KBM-7 (cell line): ENCODE results near the gene PFDN2.
"Not testable (repeated sequence)": the region's sequence is repeated elsewhere in the genome, so short reads cannot be mapped to it uniquely, and the experiment has no call there.

Experiments used
- DNase-seq: peaks from one replicate; pipeline ENCODE4 v3.0.0-alpha.2; 2015
- in situ Hi-C: fragments of 300-500 bp; cut with MboI; formaldehyde crosslinking; loops from 2 replicates; pipeline ENCODE4 v1.14.3; 2020; ENCODE audit warnings: low sequenced_read_pairs, low pct_unique_long_range_greater_than_20kb, mixed read lengths

The PFDN2 gene

GRCh38 chr1:161140755-161141400 lies 23.0 kb upstream of the PFDN2 start:
- no peak for DNase-seq
- in situ Hi-C loops: no loop called here

DNA sequence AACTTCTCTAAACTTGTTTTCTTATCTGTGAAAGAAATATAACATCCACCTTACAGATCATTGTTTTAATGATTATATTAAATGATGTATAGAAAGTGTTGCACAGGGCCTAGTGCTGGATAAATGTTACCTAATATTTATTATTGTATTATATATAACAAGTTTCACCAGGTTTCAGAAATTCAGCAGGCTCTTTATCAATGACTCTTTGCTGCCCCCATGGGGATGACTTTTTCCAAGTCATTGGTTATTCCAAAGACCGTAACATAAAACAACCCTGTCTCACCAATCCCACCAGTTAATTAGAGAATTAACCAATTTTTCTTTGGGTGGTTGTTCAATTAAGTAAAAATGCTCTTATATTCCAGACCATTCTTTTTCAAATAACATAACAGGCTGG lies 21.9 kb upstream of the PFDN2 start:
- peak; percentile 69 for DNase-seq
- in situ Hi-C loops: no loop called here

DNA sequence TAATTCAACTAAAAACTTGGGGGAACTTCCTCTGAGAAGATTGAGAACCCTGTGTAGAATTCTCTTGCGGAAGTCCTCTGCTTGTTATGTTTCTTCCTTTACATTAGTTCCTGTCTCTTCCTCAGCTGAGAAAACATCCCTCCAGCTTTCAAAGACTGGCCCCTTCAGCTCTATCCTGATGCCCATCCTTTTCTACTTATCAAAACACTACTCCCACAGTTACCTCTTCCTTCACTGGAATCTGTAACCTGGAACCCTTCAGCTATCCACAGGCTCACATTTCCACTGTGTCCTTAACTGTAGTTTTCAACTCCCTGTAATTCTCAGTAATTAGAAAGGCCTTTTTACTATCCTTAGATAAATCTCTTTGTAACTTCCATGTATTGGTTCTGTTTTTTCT lies 20.6 kb upstream of the PFDN2 start:
- in situ Hi-C loops: no loop called here

GRCh38 chr1:161137881-161138280 lies 20.0 kb upstream of the PFDN2 start:
- DNase-seq: no peak
- in situ Hi-C loops: no loop called here

More for the DNA sequence above, 20.6 kb upstream of the PFDN2 start:
- DNase-seq: no peak

- no peak for DNase-seq
- in situ Hi-C loops: no loop called here
Measured at GRCh38 chr1:161133220-161133740, 15.4 kb upstream of the PFDN2 start.

DNA sequence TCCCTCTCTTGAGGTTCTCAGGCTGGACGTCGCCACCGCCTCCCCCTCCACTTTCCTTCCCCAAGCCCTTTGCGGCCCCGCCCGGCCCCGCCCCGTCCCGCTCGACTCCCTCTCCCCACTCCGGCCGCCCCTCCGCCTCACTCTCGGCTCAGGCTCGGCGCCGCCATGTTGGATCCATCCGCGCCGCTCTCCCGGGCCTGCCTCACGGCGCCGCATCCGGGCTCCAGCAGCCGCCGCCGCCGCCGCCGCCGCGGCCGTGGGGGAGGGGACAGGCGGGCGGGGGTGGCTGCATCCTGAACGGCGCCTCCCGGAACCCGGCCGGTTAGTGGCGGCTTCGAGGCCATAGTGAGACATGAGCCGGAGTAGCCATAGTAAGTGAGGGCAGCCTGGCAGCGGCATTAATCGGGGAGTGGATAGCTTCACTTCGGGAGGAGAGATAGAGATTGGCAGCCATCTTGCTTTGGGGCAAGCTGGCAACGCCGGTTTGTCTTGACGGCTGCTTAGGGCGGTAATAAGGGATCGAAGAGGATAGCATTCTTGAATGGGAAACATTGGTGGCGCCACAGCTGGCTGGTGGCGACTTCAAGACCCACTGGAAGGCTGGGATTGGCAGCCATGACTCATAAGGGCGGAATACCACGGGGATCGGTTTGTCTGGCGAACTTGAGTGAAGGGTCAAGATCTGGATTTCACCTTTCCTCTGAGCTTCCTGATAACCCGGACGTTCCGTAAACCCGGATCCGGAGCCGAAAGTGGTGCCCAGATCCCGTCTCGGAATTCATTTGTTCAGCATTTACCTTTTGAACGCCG lies 14.8 kb upstream of the PFDN2 start, which contains the start of gene DEDD:
Gene DEDD (minus strand): TSS at position 258 of the 810 bp plus-strand sequence. CDS start 8,205 bp downstream, outside the sequence.
- in situ Hi-C loops: no loop called here
- DNase-seq: peak; percentile 98

GRCh38 chr1:161131523-161132409 lies 13.9 kb upstream of the PFDN2 start:
- in situ Hi-C loops: no loop called here
- no peak for DNase-seq

GRCh38 chr1:161130266-161130665 lies 12.4 kb upstream of the PFDN2 start:
- DNase-seq: no peak
- in situ Hi-C loops: no loop called here

DNA sequence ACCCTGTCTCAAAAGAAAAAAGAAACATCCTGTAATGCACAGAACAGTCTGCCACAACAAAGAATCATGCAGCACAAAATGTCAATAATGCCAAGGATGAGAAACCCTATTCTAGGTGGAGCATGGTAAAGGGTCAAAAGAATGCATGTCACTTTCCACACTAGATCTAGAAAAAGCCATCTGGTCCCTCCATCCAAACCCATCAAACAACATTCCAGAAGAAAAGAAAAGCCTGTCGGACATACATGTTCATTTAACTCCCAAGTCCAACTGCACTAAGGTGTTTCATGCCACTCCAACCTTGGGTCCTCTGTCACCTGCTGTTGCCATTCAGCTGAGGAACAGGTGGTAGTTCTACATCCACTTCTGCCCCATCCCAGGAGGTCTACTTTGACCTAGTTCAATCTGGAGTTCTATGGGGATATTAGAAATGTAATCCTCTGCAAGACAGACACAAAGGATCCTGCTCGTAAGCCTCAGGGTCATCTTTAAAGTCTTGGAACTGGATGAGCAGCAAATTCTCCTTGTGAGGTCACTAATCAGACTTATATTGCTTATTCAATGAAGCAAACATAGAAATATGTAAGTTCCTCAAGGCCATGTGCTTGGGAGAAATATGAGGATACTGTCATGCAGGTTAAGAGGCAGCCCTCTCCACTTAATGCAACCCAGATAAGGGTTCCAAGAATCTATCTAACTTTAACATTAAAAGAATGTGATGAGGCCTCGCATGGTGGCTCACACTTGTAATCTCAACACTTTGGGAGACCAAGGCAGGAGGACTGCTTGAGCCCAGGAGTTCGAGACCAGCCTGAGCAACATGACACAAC lies 11.0 kb upstream of the PFDN2 start:
- in situ Hi-C loops: no loop called here
- DNase-seq: no peak

- no peak for DNase-seq
- in situ Hi-C loops: no loop called here
Measured at GRCh38 chr1:161127649-161128048, 9.8 kb upstream of the PFDN2 start.

DNA sequence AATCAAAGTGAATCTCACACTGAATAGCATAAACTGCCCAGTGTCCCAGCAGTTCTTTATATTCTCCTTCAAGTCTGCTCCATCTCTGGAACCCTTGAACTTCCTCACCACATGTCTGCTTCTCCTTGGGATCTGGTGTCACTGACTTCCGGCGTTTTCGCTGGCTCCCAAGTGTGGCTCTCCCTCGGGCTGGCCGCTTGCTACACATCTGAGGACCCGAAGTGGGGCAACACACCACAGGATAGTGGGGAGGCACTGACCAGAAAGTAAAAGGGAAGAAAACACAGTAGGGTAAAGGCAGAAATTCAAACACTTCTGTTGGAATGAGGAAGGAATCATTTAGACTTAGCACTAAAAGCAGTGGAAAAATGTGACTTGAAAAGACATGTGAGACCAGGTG lies 5.1 kb upstream of the PFDN2 start:
- in situ Hi-C loops: no loop called here
- DNase-seq: no peak

- peak; percentile 69 for DNase-seq
- in situ Hi-C loops: no loop called here
Measured at GRCh38 chr1:161121834-161122233, 4.0 kb upstream of the PFDN2 start.

DNA sequence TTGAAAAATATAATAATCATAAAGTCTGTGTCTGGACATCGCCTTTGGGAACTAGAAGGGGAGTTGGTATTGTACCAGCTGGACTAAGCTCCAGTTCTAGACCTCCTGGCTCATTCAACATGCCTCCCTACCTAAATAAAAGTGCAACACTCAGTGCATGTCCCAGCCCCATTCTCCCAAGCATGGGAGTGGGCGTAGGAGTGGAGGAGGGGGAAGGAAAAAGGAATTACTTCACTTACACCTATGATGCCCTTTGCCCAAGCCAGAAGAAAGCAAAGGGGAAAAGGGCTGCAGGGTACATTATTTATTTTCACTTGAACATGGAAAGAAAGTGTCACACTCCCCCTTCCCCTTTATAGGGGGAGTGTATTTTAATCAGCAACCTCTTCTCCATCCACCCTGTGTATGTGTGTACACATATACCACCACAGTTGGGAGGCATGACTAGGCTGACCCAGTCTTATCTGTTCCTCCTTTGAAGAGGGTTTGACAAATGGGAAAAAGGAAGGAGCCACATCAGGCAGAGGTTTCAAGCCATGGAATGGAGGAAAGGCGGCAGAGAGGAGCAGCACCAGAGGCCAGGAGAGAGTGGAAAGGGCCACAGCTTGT lies 3.3 kb upstream of the PFDN2 start:
- in situ Hi-C loops: no loop called here
- no peak for DNase-seq

GRCh38 chr1:161119092-161119903 lies 1.5 kb upstream of the PFDN2 start:
- DNase-seq: peak; percentile 63
- in situ Hi-C loops: no loop called here

DNA sequence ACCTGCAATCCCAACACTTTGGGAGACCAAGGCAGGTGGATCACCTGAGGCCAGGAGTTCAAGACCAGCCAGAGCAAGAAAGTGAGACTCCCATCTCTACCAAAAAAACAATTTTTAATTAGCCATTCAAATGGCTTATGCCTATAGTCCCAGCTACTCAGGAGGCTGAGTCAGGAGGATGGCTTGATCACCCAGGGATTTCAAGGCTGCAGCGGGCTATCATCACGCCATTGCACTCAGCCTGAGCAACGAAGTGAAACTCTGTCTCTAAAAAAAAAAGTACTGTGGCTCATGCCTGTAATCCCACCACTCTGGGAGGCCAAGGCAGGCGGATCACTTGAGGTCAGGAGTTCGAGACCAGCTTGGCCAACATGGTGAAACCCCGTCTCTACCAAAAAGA lies 1.9 kb downstream of the PFDN2 start:
- in situ Hi-C loops, DNase-seq: not testable (repeated sequence)

- DNase-seq: no peak
- in situ Hi-C loops: no loop called here
Measured at GRCh38 chr1:161115132-161115711, 2.6 kb downstream of the PFDN2 start.

DNA sequence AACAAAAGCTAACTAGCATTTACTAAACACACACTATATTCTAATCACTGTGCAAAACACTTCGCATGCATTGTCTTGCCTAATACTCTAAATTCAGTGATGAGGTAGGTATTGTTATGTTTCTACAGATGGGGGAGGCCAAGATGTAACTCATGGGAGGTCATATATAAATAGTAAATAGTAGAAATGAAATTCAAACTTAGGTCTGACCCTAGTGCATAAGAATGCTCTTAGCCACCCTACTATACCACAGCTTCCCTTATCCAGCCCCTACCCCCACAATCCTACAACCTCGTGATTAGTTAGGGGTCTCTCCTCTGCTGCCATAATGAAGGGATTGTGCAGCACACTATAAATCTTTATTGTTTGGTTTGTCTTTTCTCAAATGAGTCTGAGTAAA lies 3.3 kb downstream of the PFDN2 start:
- DNase-seq: no peak
- in situ Hi-C loops: no loop called here
